GM12878 (cell line): Measurements from ENCODE around the gene GPR107. TPM values are rescaled to one million over a fixed set of nuclear protein-coding genes. Genes with fewer than 3 reads are reported as not detected.

Experiments
- ATF2 ChIP-seq: IDR thresholded peaks from 2 replicates; pipeline ENCODE4 v1.6.1; 2012; ENCODE audit warnings: low read length, inconsistent platforms
- CBX5 ChIP-seq: sonication (generic); IDR thresholded peaks from 2 replicates; pipeline ENCODE4 v1.6.1; 2016; ENCODE audit warnings: low read depth, moderate library complexity, mild to moderate bottlenecking, inconsistent platforms
- CTCF ChIP-seq, 3 experiments: IDR thresholded peaks in 2 of 3; conservative IDR thresholded peaks in 1 of 3; 2 replicates each; pipeline ENCODE4 v1.5.1; 2011; ENCODE audit warnings: low read depth in 3 of 3, low read length in 3 of 3, mild to moderate bottlenecking in 3 of 3, control low read depth in 2 of 3, moderate library complexity in 2 of 3, inconsistent platforms in 1 of 3, mixed read lengths in 1 of 3; ENCODE audit not compliant: control insufficient read depth in 2 of 3, insufficient read depth in 1 of 3; ENCODE audit errors: extremely low read depth in 1 of 3
- CUX1 ChIP-seq: IDR thresholded peaks from 2 replicates; pipeline ENCODE4 v1.6.1; 2012; ENCODE audit warnings: improper control_type of control experiment, low read depth, low read length; ENCODE audit not compliant: insufficient replicate concordance
- DPF2 ChIP-seq: fragments of 450-650 bp; IDR thresholded peaks from 2 replicates; pipeline ENCODE4 v1.6.1; 2017; ENCODE audit warnings: mild to moderate bottlenecking
- ETV6 ChIP-seq, 2 experiments: fragments of 450-650 bp in 1 of 2; IDR thresholded peaks in 1 of 2; conservative IDR thresholded peaks in 1 of 2; 2 replicates each; pipeline ENCODE4 v1.6.1; 2014; ENCODE audit warnings: antibody characterized with exemption in 1 of 2, borderline replicate concordance in 1 of 2, low read depth in 1 of 2, mild to moderate bottlenecking in 1 of 2, moderate library complexity in 1 of 2
- IKZF2 ChIP-seq, 2 experiments: fragments of 450-650 bp; IDR thresholded peaks; 2 replicates each; pipeline ENCODE4 v1.6.1; 2017; ENCODE audit warnings: mild to moderate bottlenecking in 2 of 2, moderate library complexity in 2 of 2
- RELB ChIP-seq: fragments of 450-650 bp; IDR thresholded peaks from 2 replicates; pipeline ENCODE4 v1.6.1; 2017; ENCODE audit warnings: low read depth, mild to moderate bottlenecking, moderate library complexity
- SP1 ChIP-seq: IDR thresholded peaks from one replicate; pipeline ENCODE4 v1.6.1; 2011; ENCODE audit warnings: low read depth, low read length
- TCF7 ChIP-seq: IDR thresholded peaks from 2 replicates; pipeline ENCODE4 v1.6.1; 2014; ENCODE audit warnings: antibody characterized with exemption, borderline replicate concordance
- polyA plus RNA-seq, 11 experiments: library from polyadenylated mRNA; depleted of rRNA in 4 of 11; unstranded in 6 of 11; stranded (reverse) in 5 of 11; fragments of >200 nt; fragmentation: Nextera tagmentation in 4 of 11; fragmentation: Illumina TruSeq in 1 of 11; extraction: Ambion mirVana in 4 of 11; extraction: Trizol in 1 of 11; gene quantifications; 1 replicate in 1 of 11; 2 replicates in 10 of 11; pipeline versions ENCODE4 v1.2.1 to v1.2.3, GENCODE V29; 2011 to 2016; ENCODE audit warnings: inconsistent platforms in 2 of 11, missing spikeins in 2 of 11, low read depth in 1 of 11
- total RNA-seq, 4 experiments: library from RNA; depleted of rRNA in 3 of 4; stranded (reverse); fragments of >200 nt in 3 of 4; fragmentation: Illumina TruSeq in 1 of 4; extraction: Trizol in 1 of 4; gene quantifications; 2 replicates each; pipeline versions ENCODE4 v1.2.1 to v1.2.3, GENCODE V29; 2013 to 2021
- TF ChIP-seq, protein P1 (sequence below): fragments of 150-350 bp; IDR thresholded peaks from 2 replicates; pipeline ENCODE4 v1.6.1; 2016; ENCODE audit warnings: low read depth, low read length
- TF ChIP-seq, protein P2 (sequence below): fragments of 450-650 bp; IDR thresholded peaks from 2 replicates; pipeline ENCODE4 v1.6.1; 2017; ENCODE audit warnings: borderline replicate concordance

Gene GPR107
- total and polyA plus RNA-seq, 10 of the 15 experiments (the other 5 are each of a cell fraction or from before 2014, with no cell fraction given): 2.7 to 21.4 (median 10.6) TPM

- TF ChIP-seq ATF2 (no peak), DPF2 (no peak), ETV6 (conservative IDR thresholded peaks at IDR 0.05 in 1 of 2, IDR thresholded peaks at IDR 0.05 in 1 of 2; ENCODE audit: borderline replicate concordance in 1 of 2, low read depth in 1 of 2) (no peak), CUX1 (no peak), CBX5 (no peak), TCF7 (no peak), SP1 (no peak), CTCF (IDR thresholded peaks at IDR 0.05 in 2 of 3, conservative IDR thresholded peaks at IDR 0.05 in 1 of 3; ENCODE audit: control insufficient read depth in 2 of 3, extremely low read depth in 1 of 3, insufficient read depth in 1 of 3, low read depth in 3 of 3, low read length in 3 of 3) (no peak), IKZF2 (IDR thresholded peaks at IDR 0.05) (no peak), RELB (0 out of 2 replicates have a peak, but pooled peaks have one; percentile 26)
- TF ChIP-seq, protein P1, sequence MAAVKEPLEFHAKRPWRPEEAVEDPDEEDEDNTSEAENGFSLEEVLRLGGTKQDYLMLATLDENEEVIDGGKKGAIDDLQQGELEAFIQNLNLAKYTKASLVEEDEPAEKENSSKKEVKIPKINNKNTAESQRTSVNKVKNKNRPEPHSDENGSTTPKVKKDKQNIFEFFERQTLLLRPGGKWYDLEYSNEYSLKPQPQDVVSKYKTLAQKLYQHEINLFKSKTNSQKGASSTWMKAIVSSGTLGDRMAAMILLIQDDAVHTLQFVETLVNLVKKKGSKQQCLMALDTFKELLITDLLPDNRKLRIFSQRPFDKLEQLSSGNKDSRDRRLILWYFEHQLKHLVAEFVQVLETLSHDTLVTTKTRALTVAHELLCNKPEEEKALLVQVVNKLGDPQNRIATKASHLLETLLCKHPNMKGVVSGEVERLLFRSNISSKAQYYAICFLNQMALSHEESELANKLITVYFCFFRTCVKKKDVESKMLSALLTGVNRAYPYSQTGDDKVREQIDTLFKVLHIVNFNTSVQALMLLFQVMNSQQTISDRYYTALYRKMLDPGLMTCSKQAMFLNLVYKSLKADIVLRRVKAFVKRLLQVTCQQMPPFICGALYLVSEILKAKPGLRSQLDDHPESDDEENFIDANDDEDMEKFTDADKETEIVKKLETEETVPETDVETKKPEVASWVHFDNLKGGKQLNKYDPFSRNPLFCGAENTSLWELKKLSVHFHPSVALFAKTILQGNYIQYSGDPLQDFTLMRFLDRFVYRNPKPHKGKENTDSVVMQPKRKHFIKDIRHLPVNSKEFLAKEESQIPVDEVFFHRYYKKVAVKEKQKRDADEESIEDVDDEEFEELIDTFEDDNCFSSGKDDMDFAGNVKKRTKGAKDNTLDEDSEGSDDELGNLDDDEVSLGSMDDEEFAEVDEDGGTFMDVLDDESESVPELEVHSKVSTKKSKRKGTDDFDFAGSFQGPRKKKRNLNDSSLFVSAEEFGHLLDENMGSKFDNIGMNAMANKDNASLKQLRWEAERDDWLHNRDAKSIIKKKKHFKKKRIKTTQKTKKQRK: no peak
- TF ChIP-seq, protein P2, sequence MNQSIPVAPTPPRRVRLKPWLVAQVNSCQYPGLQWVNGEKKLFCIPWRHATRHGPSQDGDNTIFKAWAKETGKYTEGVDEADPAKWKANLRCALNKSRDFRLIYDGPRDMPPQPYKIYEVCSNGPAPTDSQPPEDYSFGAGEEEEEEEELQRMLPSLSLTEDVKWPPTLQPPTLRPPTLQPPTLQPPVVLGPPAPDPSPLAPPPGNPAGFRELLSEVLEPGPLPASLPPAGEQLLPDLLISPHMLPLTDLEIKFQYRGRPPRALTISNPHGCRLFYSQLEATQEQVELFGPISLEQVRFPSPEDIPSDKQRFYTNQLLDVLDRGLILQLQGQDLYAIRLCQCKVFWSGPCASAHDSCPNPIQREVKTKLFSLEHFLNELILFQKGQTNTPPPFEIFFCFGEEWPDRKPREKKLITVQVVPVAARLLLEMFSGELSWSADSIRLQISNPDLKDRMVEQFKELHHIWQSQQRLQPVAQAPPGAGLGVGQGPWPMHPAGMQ: no peak
Measured at GRCh38 chr9:130041648-130042405, 11.9 kb upstream of the GPR107 start (continued).
